ENCODE measurements around the gene MAGIX.

- TF ChIP-seq POLR2A (IDR thresholded peaks at IDR 0.05), result peak in 1 of 2 donors; percentile 65
- TF ChIP-seq POLR2AphosphoS5 (IDR thresholded peaks at IDR 0.05; ENCODE audit: insufficient read depth in 1 of 2, low read depth in 1 of 2), result peak; percentile 60 to 85
- no peak for TF ChIP-seq CTCF (IDR thresholded peaks at IDR 0.05)
Observed at GRCh38 chrX:49190821-49191573, 28.4 kb downstream of the MAGIX start.
